GM19397 (cell line): ENCODE measurements around the gene GDPGP1.

ENCODE experiments used
- ATAC-seq: cut with Tn5 transposase; IDR thresholded peaks from one replicate; pipeline ENCODE4 v1.9.1; 2021; ENCODE audit warnings: mild to moderate bottlenecking, moderate library complexity; ENCODE audit not compliant: unreplicated experiment

Gene GDPGP1

DNA sequence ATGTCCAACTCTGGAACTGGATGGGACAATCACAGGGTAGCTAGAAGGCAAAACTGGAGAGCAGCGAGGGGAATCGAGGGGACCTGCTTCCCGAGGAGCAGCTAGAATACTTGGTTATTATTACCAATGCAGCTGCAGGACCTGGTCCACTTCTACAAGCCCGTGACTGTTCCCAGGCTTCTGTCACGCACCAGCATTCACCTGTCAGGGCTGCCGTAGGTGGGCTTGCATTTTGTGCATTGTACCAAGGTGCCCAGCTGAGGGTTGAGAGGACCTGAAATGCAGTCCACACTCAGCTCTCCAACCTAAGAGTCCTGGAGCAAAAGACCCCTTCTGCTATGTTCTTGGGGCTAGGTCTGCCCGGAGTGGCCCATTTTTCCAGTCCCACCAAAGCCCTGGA is 30.5 kb upstream of the GDPGP1 start:
- no peak for ATAC-seq

DNA sequence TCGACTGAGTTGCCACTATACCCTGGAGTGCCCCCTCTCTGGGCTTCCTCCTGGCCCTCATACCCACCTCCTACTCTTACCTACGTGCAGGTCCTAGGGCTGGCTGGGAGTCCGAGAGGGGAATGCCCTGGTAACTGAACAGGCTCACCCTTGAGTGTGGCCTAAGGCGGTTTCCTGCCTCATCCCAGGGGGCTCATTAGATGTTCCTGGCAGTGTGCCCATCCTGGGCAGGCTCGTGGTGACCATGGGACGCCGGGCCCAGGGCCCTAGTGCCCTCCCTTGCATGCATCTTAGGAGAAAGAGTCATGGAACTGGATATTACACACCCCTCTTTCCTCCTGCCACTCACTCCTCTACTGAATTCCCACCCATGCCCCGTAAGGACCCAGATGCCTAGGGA is 30.1 kb upstream of the GDPGP1 start:
- no peak for ATAC-seq

DNA sequence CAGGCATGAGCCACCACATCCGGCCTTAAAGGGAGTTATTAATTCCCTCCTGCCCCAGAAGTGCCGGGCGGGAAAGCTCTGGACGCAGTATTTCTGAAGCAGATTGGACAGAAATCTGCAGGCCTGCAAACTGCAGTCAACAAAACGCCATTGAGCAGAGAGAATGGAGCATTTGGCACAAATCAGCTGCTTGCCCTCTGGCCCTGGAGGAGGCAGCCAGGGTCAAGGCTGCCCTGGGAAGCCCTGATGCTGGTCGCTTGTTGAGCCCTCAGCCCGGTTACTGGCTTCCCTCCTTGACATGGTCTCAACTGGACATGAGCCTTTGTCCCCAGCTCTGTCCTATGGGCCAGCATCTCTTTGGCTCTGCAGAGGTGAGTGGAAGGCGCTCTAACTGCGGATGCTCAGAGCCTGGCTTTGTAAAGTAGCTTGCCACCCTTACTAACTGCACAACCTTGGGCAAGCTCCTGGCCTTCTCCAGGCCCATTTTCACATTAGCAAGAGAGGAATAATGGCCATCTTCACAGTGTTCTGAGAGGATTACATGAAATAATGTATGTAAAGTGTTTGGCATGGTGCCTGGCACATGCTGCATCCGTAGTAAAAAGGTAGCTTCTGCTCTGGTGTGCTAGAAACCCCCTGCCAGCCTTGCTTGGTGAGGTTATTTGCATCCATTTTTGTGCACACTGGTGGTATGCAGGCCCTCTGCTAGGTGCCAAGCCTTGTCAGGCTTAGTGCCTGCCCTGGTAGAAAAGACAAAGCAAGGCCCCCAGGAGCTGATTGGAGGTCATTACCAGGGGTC is 28.8 kb upstream of the GDPGP1 start:
- ATAC-seq, result no peak

DNA sequence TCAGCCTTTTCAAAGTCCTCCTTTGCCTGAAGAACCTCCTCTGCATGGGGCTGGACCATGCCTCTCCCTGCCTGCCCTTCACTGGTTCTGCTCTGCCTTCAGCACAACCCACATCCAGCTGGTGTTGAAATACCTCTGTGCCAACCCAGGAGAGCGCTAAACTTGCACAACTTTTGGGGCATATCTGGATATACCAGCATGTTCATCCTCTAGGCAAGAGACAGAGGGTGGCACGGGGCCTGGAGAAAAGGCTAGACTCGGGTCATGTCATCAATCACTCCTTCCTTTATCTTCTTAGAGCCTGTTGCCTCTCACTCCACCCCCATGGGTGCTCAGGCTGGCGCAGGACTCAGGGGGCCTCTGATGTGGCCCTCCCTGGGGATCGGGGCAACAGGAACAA is 28.1 kb upstream of the GDPGP1 start:
- ATAC-seq, result no peak

DNA sequence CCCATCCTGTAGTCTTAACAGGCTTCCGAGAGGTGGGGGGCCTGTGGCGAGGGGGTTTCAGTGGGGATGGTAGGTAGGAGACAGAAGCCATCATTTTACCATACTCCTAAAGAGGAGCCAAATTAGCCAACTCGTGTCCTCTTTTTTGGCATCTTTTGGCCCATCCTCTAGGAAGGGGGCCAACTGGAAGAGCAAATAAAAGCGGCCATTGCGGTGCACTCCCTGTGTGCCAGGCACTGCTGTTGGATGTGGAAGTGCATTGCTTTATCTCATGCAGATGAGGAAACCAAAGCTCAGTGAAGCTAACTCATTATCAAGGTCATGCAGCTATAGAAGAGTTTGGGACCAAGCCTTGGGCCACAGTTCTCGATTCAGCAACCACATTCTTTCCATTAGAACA is 26.8 kb upstream of the GDPGP1 start:
- ATAC-seq, result no peak

DNA sequence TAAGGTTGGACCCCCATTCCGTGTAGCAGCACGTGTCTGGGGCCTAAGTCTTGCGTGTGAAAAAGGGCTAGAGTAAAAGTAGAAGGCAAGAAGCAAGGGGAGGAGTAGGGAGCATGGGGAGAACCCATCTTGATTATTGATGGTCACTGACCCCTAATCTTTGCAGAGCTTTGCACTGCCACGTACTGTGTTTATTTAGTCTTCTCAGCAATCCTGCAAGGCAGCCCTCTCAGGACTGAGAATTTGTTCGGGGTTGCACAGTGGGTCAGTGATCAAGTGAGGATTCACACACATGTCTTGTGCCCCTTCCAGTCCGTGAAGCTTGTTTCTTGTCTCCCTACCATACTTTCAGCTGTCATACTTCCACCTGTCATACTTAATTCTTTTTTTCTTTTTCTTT is 25.7 kb upstream of the GDPGP1 start:
- no peak for ATAC-seq

DNA sequence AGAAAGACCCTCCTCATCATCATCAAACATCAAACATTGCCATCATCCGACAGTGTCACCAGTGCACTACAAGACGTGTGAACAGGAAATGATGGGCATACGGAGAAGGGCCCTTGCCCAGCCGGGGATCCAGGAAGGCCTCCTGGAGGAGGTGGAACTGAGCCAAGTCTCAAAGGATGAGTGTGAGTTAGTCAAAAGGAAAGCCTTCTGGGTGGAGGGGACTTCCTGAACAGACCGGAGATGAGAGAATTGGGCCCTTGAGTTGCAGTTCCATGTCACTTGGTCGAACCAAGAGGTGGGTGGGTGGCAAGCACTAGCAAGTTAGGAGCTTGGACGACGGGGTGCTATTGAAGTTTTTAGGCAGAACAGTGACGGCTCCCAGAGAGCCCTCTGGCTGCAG is 24.4 kb upstream of the GDPGP1 start:
- no peak for ATAC-seq

DNA sequence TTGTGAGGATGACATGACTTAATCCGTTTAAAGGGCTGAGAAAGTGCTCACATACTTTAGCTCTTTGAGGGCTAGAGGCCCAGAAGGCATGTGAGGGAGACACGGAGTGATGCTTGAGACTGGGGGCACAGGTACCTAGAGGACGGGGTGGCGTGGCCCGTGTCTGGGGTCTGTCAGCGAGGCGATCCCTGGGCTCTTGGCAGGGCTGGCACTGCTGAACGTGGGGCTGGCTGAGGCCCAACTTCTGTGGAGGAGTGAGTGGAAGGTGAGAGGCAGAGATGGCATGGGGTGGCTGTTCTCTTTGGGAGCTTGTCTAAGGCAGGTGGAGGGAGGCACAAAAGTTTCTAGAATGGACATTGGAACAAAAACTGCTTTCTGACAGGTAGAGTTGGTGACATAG is 23.4 kb upstream of the GDPGP1 start:
- ATAC-seq, result no peak

DNA sequence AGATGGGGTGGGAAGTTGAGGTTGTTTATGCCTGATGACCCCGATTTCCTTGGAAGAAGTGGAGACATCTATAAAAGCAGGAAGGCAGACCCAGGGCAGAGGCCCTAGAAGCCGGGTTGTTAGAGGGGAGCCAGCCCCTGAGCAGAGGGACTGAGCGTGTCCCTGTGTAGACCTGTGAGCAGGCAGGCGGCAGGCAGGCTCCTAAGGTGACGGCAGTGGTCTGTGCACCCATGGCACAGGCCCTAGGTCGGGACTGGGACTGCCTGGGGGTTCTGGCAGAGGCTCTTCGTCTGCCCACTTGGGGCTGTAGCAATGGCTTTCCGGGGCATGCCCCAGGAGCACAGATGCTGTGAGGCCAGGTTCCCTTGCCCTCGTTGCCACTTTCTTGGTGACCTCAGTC is 23.0 kb upstream of the GDPGP1 start:
- no peak for ATAC-seq

DNA sequence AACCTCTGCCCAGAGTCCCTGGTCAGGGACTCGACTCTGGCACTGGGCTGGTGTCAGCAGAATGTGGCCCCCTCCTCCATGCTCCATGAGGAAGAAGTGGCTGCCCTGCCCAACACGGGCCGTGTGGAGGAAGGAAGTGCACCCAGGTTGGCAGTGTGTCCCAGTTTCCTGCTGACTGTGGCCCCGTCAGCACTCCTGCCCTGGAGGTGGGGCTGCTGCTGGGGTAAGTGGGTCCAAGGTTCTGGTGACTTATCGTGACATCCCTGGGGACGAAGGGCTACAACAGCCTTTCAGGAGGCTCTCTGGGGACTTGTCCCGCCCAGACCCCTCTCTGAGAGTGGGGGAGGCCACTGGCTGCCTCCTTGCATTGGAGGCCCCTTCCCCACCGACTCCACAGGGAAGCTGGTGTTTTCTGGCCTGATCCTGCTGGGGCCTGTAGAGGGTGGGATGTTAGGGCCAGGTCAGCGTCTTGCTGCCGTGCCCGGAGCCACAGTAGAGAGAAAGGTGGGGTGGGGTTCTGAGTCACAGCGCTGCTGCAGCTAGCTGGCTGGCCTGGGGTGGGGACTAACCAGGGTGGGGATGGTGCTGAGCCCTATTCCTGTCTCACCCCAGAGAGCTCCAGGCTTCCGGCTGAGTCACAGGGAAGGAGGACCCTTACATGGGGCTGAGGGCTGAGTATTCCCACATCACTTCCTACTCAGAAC is 22.4 kb upstream of the GDPGP1 start:
- ATAC-seq, result no peak

DNA sequence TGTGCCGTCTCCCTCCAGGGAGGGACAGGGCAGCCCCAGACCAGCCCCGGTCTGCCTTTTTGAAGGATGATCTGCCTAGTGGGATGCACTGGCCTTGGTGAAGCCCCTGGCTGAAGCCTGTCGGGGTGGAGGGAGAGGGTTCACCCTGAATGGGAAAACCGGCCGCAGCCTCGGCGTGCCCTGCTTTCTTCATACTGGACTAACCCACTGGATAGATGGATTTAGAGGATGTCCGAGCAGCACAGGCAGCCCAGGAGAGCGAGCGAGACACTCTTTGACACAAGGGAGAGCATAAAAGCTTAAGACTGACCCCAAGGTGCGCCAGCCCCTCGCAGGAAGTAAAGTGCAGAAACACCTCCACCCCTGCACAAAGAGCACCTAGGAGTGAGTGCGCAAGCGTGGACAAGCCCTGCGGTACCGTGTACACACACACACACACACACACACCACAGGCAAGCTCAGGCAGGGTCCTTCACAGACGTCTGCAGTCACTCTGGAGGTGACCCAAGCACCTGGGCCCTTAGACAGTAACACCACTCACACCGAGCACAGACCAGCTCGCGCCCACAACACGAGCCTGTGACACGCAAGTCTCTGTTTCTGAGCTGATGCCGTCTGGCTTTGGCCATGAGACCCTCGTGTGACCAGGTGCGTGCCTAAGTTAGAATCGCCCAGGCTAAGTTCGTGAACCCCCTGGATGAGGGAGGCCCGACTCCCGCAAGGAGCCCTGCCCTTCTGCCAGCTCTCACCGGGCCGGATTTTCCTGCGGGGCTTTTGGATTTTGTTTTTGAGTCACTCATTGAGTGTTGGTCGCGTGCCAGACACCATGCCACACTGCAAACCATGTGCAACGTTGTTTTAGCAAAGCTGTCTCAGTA is 21.5 kb upstream of the GDPGP1 start:
- no peak for ATAC-seq

DNA sequence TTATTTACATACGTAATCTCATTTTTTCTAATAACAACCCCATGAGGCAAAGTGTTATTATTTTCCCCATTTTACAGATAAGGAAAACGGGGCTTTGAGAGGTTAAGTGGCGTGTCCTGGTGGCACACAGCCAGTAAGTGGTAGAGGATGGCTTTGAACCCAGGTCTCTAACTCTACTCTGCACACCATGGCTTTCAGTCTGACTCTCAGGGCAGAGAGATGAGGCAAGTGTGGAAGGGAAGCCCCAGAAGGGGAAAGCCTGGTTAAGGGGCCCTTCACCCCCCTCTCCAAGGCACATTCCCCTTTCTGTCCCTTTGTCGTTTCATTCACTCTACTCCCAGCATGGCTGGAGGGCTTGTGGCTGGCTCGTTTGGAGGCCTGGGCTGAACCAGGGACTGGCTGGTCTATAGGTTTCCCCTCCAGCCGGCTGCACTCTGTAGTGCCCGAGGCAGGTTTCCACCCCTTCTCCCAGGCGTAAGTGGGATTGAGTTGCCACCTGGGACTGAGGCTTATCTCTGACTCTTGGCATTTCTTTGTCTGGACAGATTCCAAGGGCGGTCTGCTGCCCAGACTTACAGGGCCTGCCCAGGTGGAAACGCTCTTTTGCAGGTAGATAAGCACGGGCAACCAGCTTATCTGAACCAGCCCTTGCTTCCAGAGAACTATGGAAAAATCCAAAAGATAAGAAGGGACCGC is 20.7 kb upstream of the GDPGP1 start:
- ATAC-seq, result no peak

DNA sequence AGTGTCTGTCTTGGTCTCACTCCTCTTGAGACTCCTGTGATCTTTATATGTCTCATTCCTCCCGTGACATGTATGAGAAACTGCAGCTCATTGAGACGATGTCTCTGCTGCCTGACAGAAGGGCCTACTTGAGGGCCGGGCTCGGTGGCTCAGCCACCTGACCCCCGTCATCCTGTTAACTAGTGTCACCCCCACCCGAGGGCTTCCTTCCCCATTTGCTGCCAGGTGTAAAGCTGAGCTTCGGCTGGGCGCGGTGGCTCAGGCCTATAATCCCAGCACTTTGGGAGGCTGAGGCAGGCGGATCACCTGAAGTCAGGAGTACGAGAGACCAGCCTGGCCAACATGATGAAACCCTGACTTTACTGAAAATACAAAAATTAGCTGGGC is 20.2 kb upstream of the GDPGP1 start:
- ATAC-seq, result no peak

DNA sequence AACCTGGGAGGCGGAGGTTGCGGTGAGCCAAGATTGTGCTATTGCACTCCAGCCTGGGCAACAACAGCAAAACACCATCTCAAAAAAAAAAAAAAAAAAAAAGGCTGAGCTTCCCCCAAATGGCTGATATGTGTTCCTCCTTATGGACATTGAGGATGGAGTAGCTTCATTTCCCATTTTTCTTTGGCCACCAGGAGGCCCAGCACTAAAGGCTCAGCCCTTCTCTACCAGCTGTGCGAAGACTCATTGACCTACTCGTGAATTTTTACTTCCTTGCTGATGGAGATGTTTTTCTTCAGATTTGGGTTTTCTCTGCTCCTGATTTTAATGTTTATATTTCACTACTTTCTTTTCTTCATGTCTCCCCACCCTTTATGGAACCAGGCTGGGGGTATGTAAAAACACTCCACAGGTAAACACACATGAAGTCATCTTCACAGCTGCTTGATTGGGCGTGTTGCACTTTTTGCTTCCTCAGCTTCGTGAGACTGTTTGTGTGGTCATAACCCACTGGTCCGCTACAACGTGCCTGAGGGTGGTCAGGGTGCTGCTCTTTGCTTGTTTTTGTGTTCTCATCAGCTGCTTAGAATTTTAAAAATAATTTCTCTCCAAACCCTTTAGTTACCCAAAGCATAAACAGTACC is 19.3 kb upstream of the GDPGP1 start:
- ATAC-seq, result no peak

DNA sequence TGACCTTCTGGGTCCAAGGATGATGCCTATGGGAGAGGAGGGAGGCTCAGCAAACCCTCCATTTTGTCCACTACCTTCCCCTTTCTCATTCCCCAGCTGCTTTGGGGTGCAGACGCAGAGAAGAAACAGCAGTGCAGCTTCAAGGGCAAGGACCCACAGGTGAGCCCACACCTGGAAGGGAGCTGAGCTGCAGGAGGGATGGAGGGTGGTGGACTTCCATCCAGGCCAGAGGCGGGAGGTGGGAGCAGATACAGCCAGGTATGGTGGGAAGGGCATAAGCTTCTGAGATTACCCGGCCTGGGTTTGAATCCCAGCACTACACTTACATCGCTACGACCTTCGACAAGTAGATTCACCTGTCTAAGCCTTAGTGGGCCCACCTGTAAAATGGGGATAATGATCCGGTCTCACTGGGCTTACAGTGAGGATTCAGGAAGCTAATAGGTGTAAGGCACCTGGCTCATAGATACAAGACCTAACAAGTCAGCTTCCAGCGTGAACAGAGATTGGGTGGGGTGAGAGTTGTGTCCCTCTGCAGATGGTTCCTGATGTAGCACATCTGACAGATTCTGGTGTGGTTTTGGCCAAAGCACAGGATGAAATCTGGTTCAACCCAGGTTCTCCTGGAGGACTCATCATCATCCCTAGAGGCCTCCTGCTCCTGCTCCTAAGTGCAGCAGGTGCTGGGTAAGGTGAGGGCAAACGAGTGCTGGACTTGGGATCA is 16.2 kb upstream of the GDPGP1 start:
- no peak for ATAC-seq

DNA sequence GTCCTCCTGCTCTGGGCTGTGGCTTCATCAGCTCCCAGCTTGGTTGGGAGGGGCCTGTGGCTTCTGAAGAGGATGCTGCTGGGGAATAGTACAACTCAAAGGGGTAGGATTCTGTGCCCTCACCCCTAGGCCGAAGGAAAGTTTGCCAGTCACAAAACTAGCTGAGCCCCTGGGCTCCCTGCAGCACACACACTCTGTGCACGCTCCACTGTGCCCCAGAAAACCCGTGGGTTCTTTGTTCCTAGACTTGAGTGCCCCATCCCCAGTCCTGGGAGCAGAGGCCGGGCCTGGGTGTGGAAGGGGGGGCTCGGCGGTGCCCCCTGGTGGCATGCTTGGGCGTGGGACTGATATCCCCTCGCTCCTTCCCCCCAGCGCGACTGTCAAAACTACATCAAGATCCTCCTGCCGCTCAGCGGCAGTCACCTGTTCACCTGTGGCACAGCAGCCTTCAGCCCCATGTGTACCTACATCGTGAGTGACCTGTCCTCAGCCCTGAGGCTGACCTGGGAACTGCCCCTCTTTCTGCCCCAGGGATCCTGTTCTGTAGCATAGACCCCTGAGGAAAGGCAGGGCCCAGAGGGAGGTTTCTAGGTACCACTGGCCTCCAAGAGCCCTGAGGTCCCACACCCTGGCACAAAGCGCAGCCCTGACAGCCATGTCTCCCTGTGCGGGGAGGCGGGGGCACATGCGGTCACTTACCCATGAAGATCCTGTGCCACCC is 14.4 kb upstream of the GDPGP1 start:
- no peak for ATAC-seq

DNA sequence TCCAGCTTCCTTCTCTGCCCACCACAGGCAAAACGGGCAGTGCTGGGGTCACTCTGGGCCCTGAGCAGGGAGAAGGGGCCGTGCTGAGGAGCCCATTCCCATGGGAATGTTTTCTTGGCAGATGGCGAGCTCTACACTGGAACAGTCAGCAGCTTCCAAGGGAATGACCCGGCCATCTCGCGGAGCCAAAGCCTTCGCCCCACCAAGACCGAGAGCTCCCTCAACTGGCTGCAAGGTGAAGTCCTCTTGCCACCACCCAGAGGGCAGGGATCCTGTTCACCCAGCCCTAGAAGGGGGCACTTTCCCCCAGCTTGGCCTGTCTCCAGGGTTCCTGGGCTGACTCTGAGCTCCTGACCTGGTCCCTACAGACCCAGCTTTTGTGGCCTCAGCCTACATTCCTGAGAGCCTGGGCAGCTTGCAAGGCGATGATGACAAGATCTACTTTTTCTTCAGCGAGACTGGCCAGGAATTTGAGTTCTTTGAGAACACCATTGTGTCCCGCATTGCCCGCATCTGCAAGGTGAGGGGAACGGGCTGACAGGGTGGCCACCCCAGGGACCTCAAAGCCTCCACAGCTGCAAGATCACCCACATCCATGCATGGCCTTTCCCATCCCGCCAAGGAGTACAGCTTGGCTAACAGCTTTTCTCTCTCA is 12.6 kb upstream of the GDPGP1 start:
- ATAC-seq, result no peak

DNA sequence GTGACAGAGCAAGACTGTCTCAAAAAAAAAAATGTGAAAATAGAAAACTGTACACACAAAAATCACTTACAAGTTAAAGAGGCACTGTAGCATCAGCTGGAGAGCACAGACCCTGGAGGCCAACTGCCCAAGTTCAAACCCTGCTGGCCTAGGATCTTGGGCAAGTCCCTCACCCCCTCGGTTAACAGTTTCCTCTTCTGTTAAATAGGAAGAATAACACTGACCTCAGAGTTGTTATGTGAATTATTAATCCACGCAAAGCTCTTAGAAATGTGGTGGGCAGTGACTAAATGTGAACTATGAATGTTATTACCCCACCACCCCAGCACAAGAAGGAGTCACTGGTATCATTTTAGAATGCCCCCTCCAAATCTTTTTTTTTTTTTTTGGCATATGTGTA is 11.5 kb upstream of the GDPGP1 start:
- ATAC-seq, result no peak
